Pancreas (tissue), 10 donors: ENCODE measurements around the gene FKBP1B. TPM values are rescaled to one million over a fixed set of nuclear protein-coding genes. Genes with fewer than 3 reads are reported as not detected.
A peak's percentile ranks its signal among the peaks of the same experiment; 100 is the strongest.
"Not testable (repeated sequence)": the region's sequence is repeated elsewhere in the genome, so short reads cannot be mapped to it uniquely, and the experiment has no call there.

Experiments
- ATAC-seq, 4 donors: fragments of 200-7000 bp; cut with Tn5 transposase; one replicate each; pipeline versions ENCODE4 v1.8.0 to v1.9.1; 2020; ENCODE audit warnings: mild to moderate bottlenecking in 4 of 4, moderate library complexity in 4 of 4
- DNase-seq, 6 donors: peaks; one replicate each; pipeline ENCODE4 v3.0.0-alpha.2; 2020
- FAIRE-seq: peaks from 2 replicates; lab custom pipeline; 2012; peaks lifted over from hg19 to GRCh38; lab: Jason Lieb, UNC
- H3K27ac ChIP-seq, 4 donors: fragments of 200-600 bp; sonication (generic); 1 replicate in 3 of 4; 2 replicates in 1 of 4; pipeline versions ENCODE4 v1.5.0 to v1.8.0; 2020
- H3K27me3 ChIP-seq, 4 donors: fragments of 200-600 bp; one replicate each; pipeline ENCODE4 v1.8.0; 2021
- H3K36me3 ChIP-seq, 3 donors: fragments of 200-600 bp; sonication (generic) in 1 of 3; one replicate each; pipeline versions ENCODE4 v1.5.0 to v1.8.0; 2020 to 2021
- H3K4me1 ChIP-seq, 3 donors: fragments of 200-600 bp; one replicate each; pipeline ENCODE4 v1.8.0; 2021
- H3K4me3 ChIP-seq, 4 donors: fragments of 200-600 bp; sonication (generic) in 2 of 4; one replicate each; pipeline versions ENCODE4 v1.5.0 to v1.8.0; 2020 to 2021
- H3K9me3 ChIP-seq, 4 donors: fragments of 200-600 bp; one replicate each; pipeline ENCODE4 v1.8.0; 2021
- CTCF ChIP-seq, 4 donors: fragments of 200-600 bp; sonication (generic) in 3 of 4; IDR thresholded peaks; one replicate each; pipeline versions ENCODE4 v1.5.0 to v1.8.0; 2021; ENCODE audit warnings: antibody characterized with exemption in 4 of 4
- WGBS, 2 donors: extraction: QIAGEN DNeasy Blood & Tissue Kit; methylation state at CpG; one replicate each; pipeline ENCODE4 v1.1.7; 2013; 5-methylcytosine and 5-hydroxymethylcytosine counted together
- intact Hi-C, 3 donors: fragments of 100-400 bp; cut with DNase I; formaldehyde crosslinking; loops; one replicate each; pipeline versions ENCODE4 v1.11.1 to v1.14.2; 2022
- polyA plus RNA-seq, 2 donors: library from polyadenylated mRNA; stranded (reverse); fragments of 200-250 nt; gene quantifications; one replicate each; pipeline ENCODE4 v1.2.3, GENCODE V29; 2013
- total RNA-seq, 6 donors: library from RNA; stranded (reverse); fragmentation: NEBNext Ultra II Directional in 4 of 6; extraction: Animal tissue kit (Norgen Biotek cat#: 25700) in 4 of 6; gene quantifications; one replicate each; pipeline versions ENCODE4 v1.2.1 to v1.2.4, GENCODE V29; 2021 to 2023
- donor health status: healthy with polysubstance abuse.
- donor health status: DM: no; HTN: no; CAD: no; lungs with moderate emphysema.
- donor health status: DM: no; HTN: no; CAD: no.
- donor health status: control.
- donor health status: control.
- donor health status: Bipolar disorder and iron deficiency.
- donor health status: DM: yes; HTN: yes; CAD: no.
- donor health status: DM: no; HTN: no; CAD: no.
- donor health status: DM: no; HTN: no; CAD: no.
- donor health status: DM: yes; HTN: yes; CAD: no.

Gene FKBP1B
- total and polyA plus RNA-seq, 8 donors = 2.6 to 25.6 (median 4.9) TPM

DNA sequence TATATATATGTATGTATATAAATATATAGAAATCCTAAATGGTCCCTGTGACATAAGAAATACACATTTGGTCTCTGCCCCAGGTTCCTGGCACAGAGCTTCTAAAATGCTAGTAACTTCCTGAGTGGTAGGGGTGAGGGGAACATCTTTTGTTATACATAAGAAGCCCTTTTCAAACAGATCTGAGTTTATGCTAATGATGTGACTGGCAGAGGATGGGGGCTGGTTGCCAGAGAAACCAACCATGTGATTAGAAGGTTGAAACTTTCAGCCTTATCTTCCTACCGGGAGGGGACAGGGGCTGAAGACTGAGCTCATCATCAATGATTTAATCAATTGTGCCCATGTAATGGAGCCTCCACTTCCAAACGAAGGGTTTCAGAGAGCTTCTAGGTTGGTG lies 23.3 kb upstream of the FKBP1B start:
- TF ChIP-seq CTCF (IDR thresholded peaks at IDR 0.05) = no peak
- Histone ChIP-seq H3K27me3 (no peaks in the 10 kb centered on the region), H3K4me1 (no peaks in the 10 kb centered on the region), H3K27ac (no peak overlapping the region), H3K4me3 (no peak overlapping the region), H3K9me3 (no peaks in the 10 kb centered on the region), H3K36me3 (peaks cover 0 to 16% (median 2%) of the 10 kb centered on the region in 3 donors)
- ATAC-seq (no peak), FAIRE-seq (no peak), DNase-seq (no peak)
- intact Hi-C loops = no loop called here
- 64 to 70% methylated on average over 2 of the region's 2 CpGs for WGBS, 2 donors

DNA sequence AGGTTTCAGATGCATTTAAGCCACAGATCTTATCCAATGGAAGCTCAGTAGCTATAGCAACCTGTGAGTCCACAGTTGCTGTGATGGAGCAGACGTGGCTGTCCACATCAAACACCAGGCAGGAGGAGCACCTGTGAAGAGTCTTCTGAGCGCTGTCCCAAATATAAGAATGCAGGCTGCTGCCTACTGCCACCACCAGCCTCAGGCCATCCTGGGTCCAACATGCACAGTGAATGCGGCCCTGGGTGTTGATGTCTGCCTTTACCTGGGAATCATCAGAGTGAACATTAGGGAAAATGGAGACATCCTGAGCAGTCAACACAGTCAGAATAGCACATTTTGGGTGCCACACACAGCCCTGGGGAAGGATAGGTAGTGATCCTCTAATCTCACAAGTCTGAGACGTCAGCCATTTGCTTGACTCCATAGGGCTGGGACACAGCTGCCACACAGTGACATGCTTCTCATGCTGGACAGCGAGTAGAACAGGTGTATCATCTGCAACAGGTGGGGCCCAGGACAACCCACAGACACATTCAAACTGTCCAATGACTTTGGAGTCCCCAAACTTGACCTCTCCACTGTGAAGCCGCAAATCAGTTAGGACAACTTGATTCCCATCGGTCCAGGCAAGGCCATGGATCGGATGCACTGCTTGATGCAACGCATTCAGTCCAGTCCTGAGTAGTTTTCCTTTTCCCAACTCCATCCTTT lies 10.6 kb upstream of the FKBP1B start:
- no peak for TF ChIP-seq CTCF (IDR thresholded peaks at IDR 0.05)
- Histone ChIP-seq H3K4me3 (no peak overlapping the region), H3K27ac (no peak overlapping the region), H3K27me3 (no peaks in the 10 kb centered on the region), H3K9me3 (no peaks in the 10 kb centered on the region), H3K4me1 (no peaks in the 10 kb centered on the region), H3K36me3 (peaks cover 0 to 3% (median 0%) of the 10 kb centered on the region in 3 donors)
- intact Hi-C loops = no loop called here
- DNase-seq = no peak
- WGBS, 2 donors = 88 to 91% methylated on average over 9 of the region's 9 CpGs
- FAIRE-seq = no peak
- no peak for ATAC-seq

DNA sequence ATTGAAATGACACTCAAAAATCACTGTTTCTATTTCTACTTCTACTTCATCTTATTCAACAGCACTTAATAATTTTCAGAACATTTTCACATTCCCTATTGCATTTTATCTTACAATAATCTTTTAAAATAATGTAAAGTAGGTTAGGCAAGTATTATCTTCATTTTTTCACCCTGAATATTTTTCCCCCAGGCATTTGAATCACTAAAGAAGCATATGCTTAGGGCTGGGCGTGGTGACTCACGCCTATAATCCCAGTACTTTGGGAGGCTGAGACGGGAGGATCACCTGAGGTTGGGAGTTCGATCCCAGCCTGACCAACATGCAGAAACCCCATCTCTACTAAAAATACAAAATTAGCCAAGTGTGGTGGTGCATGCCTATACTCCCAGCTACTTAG lies 9.0 kb upstream of the FKBP1B start:
- no peak for DNase-seq
- intact Hi-C loops = no loop called here
- no peaks in the 10 kb centered on the region for H3K4me1 ChIP-seq
- TF ChIP-seq CTCF (IDR thresholded peaks at IDR 0.05) = no peak
- H3K36me3 ChIP-seq = peaks cover 0 to 3% (median 0%) of the 10 kb centered on the region in 3 donors
- WGBS, 2 donors = 84 to 95% methylated on average over 4 of the region's 4 CpGs
- H3K27me3 ChIP-seq = no peaks in the 10 kb centered on the region
- H3K9me3 ChIP-seq = no peaks in the 10 kb centered on the region
- ATAC-seq = no peak
- FAIRE-seq = no peak
- H3K4me3 ChIP-seq = no peak overlapping the region
- H3K27ac ChIP-seq = no peak overlapping the region

DNA sequence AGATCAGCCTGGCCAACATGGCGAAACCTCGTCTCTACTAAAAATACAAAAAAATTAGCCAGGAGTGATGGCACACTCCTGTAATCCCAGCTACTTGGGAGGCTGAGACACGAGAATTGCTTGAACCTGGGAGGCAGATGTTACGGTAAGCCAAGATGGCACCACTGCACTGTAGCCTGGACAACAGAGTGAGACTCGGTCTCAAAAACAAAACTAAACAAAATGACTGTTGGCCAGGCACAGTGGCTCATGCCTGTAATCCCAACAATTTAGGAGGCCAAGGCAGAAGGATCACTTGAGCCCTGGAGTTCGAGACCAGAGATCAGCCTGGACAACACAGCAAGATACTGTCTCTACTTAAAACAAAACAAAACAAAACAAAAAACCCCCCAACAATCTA lies 6.4 kb upstream of the FKBP1B start:
- H3K27ac ChIP-seq, H3K36me3 ChIP-seq, H3K27me3 ChIP-seq, H3K9me3 ChIP-seq, FAIRE-seq, ATAC-seq, H3K4me1 ChIP-seq, DNase-seq, intact Hi-C loops, H3K4me3 ChIP-seq: not testable (repeated sequence)
- 90 to 96% methylated on average over 6 of the region's 6 CpGs for WGBS, 2 donors

DNA sequence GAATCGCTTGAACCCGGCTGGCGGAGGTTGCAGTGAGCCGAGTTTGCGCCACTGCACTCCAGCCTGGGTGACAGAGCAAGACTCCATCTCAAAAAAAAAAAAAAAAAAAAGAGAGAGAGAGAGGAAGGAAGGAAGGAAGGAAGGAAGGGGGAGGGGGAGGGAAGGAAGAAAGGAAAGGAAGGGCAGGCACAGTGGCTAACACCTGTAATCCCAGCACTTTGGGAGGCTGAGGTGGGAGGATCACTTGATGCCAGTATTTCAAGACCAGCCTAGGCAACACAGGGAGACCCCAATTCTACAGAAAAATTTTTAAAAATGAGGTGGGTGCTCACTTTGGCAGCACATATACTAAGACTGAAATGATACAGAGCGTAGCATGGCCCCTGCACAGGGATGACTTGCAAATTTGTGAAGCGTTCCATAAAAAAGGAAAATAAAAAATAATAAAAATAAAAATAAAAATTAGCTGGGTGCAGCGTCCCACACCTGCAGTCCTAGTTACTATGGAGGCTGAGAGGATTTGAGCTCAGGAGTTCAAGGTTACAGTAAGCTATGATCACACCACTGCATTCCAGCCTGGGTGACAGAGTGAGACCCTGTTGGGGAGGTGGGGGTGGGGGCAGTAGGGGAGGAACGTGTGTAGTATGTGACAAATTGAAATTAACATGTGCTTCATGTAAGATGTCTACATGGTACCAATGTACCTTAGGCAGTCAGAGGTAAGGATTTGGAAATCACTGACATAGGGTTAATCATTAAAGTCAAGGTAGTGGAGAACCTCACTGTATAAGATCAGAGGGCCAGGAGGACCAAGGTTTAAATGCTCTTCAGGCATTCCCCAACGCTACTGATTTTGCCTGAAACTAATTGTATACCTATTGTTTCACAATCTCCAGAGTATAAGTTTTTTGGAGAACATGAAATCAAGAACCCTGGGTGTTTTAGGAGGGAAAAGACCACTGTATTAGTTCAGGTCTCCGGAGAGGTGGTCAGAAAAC lies 3.7 kb upstream of the FKBP1B start:
- no peaks in the 10 kb centered on the region for H3K27me3 ChIP-seq
- no peaks in the 10 kb centered on the region for H3K9me3 ChIP-seq
- no peak for TF ChIP-seq CTCF (IDR thresholded peaks at IDR 0.05)
- DNase-seq = no peak
- H3K36me3 ChIP-seq = no peaks in the 10 kb centered on the region
- no peak for ATAC-seq
- no peak overlapping the region for H3K27ac ChIP-seq
- 71 to 76% methylated on average over 11 of the region's 11 CpGs for WGBS, 2 donors
- no peak for FAIRE-seq
- intact Hi-C loops = no loop called here
- peaks cover 0 to 17% (median 0%) of the 10 kb centered on the region in 3 donors for H3K4me1 ChIP-seq
- peak overlapping the region in 1 of 4 donors; percentile 57 for H3K4me3 ChIP-seq
